ENCODE data around the gene DVL1.
"Not testable (repeated sequence)": the region's sequence is repeated elsewhere in the genome, so short reads cannot be mapped to it uniquely, and the experiment has no call there.

The DVL1 gene

GRCh38 chr1:1324524-1325287, 24.5 kb downstream of the DVL1 start, which contains the start of the genes CPTP and INTS11:
Gene CPTP (plus strand): TSS chr1:1324802. CDS start chr1:1326911, 2,109 bp downstream.
Gene INTS11 (minus strand): TSS chr1:1324660. CDS start chr1:1324608, 52 bp downstream.
- DNase-seq: peak; percentile 90

GRCh38 chr1:1324084-1324523, 25.1 kb downstream of the DVL1 start:
- no peak for DNase-seq

- DNase-seq: no peak
Measured at GRCh38 chr1:1322952-1323351, 26.3 kb downstream of the DVL1 start.

- DNase-seq: no peak
Measured at GRCh38 chr1:1322418-1322817, 26.8 kb downstream of the DVL1 start.

- DNase-seq: no peak
Measured at GRCh38 chr1:1321477-1321876, 27.7 kb downstream of the DVL1 start.

- DNase-seq: no peak
Measured at GRCh38 chr1:1320666-1321448, 28.4 kb downstream of the DVL1 start.

- no peak for DNase-seq
Measured at GRCh38 chr1:1319646-1319941, 29.6 kb downstream of the DVL1 start.

GRCh38 chr1:1318777-1319645, 30.2 kb downstream of the DVL1 start:
- no peak for DNase-seq

- DNase-seq: peak; percentile 92
Measured at GRCh38 chr1:1318131-1318652, 31.0 kb downstream of the DVL1 start.

GRCh38 chr1:1317420-1317819, 31.8 kb downstream of the DVL1 start:
- DNase-seq: no peak

GRCh38 chr1:1316199-1316598, 33.0 kb downstream of the DVL1 start:
- DNase-seq: not testable (repeated sequence)

- DNase-seq: no peak
Measured at GRCh38 chr1:1315435-1315954, 33.7 kb downstream of the DVL1 start.

- no peak for DNase-seq
Measured at GRCh38 chr1:1314678-1315335, 34.4 kb downstream of the DVL1 start.

GRCh38 chr1:1314237-1314586, 35.0 kb downstream of the DVL1 start:
- DNase-seq: no peak

GRCh38 chr1:1313500-1314236, 35.5 kb downstream of the DVL1 start:
- DNase-seq: no peak

- no peak for DNase-seq
Measured at GRCh38 chr1:1312450-1313314, 36.5 kb downstream of the DVL1 start.

- no peak for DNase-seq
Measured at GRCh38 chr1:1311107-1312104, 37.8 kb downstream of the DVL1 start.

- no peak for DNase-seq
Measured at GRCh38 chr1:1310476-1311053, 38.7 kb downstream of the DVL1 start.

GRCh38 chr1:1310109-1310385, 39.2 kb downstream of the DVL1 start:
- no peak for DNase-seq

Measured in fibroblast of skin of right biceps (primary cell).